Measurements from ENCODE around the gene ENO1. TPM values are rescaled to one million over a fixed set of nuclear protein-coding genes. Genes with fewer than 3 reads are reported as not detected.

Gene ENO1
- total and polyA plus RNA-seq, 2 donors (not counting 3 experiments of a cell fraction or from before 2014, with no cell fraction given) = 1,111 to 1,593 TPM

- Histone ChIP-seq H3K4me2 (ENCODE audit: insufficient read depth, low read length) (no peak overlapping the region), H4K20me1 (replicated peaks; ENCODE audit: control insufficient read depth, extremely low read depth, insufficient read depth, low read length) (no peaks in the 10 kb centered on the region), H3K27ac (ENCODE audit: insufficient read depth, low read depth, low read length) (no peak overlapping the region), H3K79me2 (ENCODE audit: control insufficient read depth, insufficient read depth, low read length) (no peaks in the 10 kb centered on the region), H3K4me1 (ENCODE audit: control insufficient read depth, extremely low read depth, insufficient read depth, low read length) (no peaks in the 10 kb centered on the region), H3K9ac (replicated peaks; ENCODE audit: extremely low read depth, insufficient read depth, low read length) (no peak overlapping the region), H3K4me3 (replicated peaks in 1 of 3; ENCODE audit: insufficient read depth in 1 of 3, low read depth in 1 of 3, low read length in 3 of 3) (no peak overlapping the region), H3K9me1 (replicated peaks; ENCODE audit: control insufficient read depth, extremely low read depth, insufficient read depth, low read length) (no peaks in the 10 kb centered on the region), H3K9me3 (replicated peaks; ENCODE audit: control insufficient read depth, insufficient read depth, low read length) (no peaks in the 10 kb centered on the region), H3K36me3 (ENCODE audit: control insufficient read depth in 2 of 2, extremely low read depth in 1 of 2, insufficient read depth in 2 of 2, low read length in 2 of 2) (no peaks in the 10 kb centered on the region), H3K27me3 (ENCODE audit: control insufficient read depth in 2 of 2, insufficient read depth in 2 of 2, low read length in 2 of 2) (peaks cover 0 to 4% of the 10 kb centered on the region in 2 experiments), H2AFZ (ENCODE audit: low read depth, low read length) (no peak overlapping the region)
- ChIA-PET CTCF (interaction anchor here (1.0 to 9.2 kb wide), 11 partner anchors 52 to 196 kb away, joined by 3 to 371 read pairs (median 5); no protein-coding TSS in a partner anchor), POLR2A (no interaction called here)
- no peak for DNase-seq (ENCODE audit: low read depth, low spot score)
- no TSS peak for BruUV-seq (replicated peaks)
- no peak for FAIRE-seq
- intact Hi-C loops (cut with micrococcal nuclease) (no loop called here), dilution Hi-C loops (cut with MboI; ENCODE audit: extremely low pct_ligation_motif_present, low sequenced_read_pairs) (no loop called here)
- TF ChIP-seq EZH2 (IDR thresholded peaks at IDR 0.05; ENCODE audit: borderline replicate concordance, low read depth, low read length, severe bottlenecking) (no peak), CTCF (IDR thresholded peaks at IDR 0.05; ENCODE audit: extremely low read depth in 1 of 2, insufficient read depth in 1 of 2, low read depth in 1 of 2, low read length in 2 of 2) (no peak), JUN (IDR thresholded peaks at IDR 0.05; ENCODE audit: borderline replicate concordance, insufficient read depth, insufficient read length, low read depth) (no peak), POLR2AphosphoS5 (IDR thresholded peaks at IDR 0.05; ENCODE audit: insufficient read depth, low read depth, low read length) (no peak), MYC (IDR thresholded peaks at IDR 0.05; ENCODE audit: low read depth, low read length) (no peak), FOS (IDR thresholded peaks at IDR 0.05; ENCODE audit: borderline replicate concordance, insufficient read depth, low read length) (no peak), MAX (IDR thresholded peaks at IDR 0.05; ENCODE audit: insufficient read depth, insufficient read length) (no peak), POLR2A (IDR thresholded peaks at IDR 0.05; ENCODE audit: low read depth, low read length) (no peak), GATA2 (IDR thresholded peaks at IDR 0.05; ENCODE audit: insufficient read depth, insufficient read length, low read depth, low read length) (no peak)
Measured at GRCh38 chr1:8914466-8914865, 36.0 kb upstream of the ENO1 start.

Data from endothelial cell of umbilical vein (primary cell).